ENCODE results near the gene PKIG.

DNA sequence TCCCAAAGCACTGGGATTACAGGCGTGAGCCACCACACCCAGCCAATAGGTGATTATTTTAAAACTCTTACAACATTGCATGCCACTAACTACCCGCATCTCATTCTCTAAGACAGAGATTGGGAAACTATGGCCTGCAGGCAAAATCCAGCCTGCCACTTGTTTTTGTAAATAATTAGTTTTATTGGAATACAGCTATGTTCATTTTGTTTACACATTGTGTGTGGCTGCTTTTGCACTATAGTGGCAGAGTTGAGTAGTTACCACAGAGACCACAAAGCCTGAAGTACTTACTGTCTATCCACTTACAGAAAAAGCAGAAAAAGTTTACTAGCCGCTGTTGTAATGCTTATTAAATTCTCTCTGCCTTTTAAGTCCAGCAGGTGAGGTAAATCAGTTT is 16.4 kb upstream of the PKIG start:
- TF ChIP-seq, protein P1, sequence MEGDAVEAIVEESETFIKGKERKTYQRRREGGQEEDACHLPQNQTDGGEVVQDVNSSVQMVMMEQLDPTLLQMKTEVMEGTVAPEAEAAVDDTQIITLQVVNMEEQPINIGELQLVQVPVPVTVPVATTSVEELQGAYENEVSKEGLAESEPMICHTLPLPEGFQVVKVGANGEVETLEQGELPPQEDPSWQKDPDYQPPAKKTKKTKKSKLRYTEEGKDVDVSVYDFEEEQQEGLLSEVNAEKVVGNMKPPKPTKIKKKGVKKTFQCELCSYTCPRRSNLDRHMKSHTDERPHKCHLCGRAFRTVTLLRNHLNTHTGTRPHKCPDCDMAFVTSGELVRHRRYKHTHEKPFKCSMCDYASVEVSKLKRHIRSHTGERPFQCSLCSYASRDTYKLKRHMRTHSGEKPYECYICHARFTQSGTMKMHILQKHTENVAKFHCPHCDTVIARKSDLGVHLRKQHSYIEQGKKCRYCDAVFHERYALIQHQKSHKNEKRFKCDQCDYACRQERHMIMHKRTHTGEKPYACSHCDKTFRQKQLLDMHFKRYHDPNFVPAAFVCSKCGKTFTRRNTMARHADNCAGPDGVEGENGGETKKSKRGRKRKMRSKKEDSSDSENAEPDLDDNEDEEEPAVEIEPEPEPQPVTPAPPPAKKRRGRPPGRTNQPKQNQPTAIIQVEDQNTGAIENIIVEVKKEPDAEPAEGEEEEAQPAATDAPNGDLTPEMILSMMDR (IDR thresholded peaks at IDR 0.05 in 4 of 5, conservative IDR thresholded peaks at IDR 0.05 in 1 of 5) = no peak
- TF ChIP-seq POLR2A (IDR thresholded peaks at IDR 0.05) = no peak

All from gastrocnemius medialis (tissue), 4 donors.